GM18508 (cell line): ENCODE measurements around the gene MYT1.
"Not testable (repeated sequence)": the region's sequence is repeated elsewhere in the genome, so short reads cannot be mapped to it uniquely, and the experiment has no call there.

Source experiments
- ATAC-seq: cut with Tn5 transposase; IDR thresholded peaks from one replicate; pipeline ENCODE4 v1.9.1; 2021; ENCODE audit warnings: moderate number of reproducible peaks; ENCODE audit not compliant: insufficient read depth, unreplicated experiment

Gene MYT1

DNA sequence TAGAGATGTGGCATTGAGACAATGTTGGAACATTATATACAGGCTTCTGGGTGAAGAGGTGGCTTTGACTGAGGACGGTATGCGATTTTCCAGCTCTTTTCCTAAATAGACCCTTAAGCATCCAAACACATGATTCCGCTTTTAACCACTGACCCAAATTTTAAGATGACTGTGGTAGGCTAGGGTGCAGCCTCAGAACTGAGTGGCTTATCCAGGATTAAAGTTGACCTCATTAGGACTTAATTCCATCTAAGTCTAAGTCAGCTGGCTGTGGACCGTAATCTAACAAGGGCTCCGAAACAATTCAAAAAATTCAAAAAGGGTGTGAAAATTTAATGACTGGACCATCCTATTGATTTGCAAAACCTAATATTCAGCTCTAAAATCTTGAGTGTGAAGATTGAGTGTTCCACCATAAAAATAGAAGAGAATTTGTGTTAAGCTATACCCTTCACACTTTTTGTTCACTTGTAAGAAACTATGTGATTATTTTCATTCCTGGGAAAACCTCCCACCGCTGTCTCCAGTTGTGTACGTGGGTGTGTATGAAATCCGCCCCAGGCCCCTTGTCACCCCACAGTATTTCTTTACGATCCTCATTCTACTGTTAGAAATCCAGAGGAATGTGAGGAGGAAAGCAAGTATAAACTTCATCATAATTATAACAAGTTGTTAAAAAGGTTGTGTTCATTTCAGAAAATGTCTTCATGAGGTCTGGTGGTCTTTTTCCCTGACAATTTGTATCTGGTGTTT, 94.0 kb downstream of the MYT1 start:
- no peak for ATAC-seq

DNA sequence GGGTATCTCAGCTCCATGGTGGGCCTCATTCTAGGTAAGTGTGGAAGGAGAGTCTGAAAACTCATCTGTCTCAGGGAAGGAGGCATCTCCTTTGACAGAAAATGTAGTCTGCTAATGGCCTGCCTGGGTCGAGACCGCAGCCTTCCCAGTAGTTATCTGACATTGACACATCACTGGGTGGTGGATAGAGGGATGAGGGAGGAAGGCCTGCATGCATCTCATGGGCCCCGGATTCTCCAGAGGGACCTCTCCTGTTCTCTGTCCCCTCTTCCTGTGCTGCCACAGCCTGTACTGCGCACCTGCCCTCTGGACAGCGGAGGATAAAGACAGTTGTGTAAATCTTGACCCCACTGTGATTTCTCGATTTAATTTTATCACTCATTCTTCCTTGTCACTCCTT, 96.0 kb downstream of the MYT1 start:
- no peak for ATAC-seq

DNA sequence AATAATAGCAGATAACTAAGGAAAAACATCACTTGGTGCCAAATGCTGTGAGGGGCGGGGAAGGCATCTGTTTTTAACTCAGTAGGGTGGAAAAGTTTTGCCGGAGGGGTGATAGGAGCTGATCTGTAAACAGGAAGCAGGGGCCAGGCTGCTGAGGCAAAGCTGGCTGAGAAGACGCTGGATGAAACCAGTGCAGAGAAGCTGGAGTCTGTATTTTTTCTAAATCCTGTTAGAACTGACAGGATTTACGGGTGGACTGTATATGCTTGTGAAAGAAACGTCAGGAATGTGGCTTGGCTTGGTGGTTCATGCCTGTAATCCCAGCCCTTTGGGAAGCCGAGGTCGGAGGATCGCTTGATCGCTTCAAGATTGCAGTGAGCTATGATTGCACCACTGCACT, 96.9 kb downstream of the MYT1 start:
- ATAC-seq: no peak

DNA sequence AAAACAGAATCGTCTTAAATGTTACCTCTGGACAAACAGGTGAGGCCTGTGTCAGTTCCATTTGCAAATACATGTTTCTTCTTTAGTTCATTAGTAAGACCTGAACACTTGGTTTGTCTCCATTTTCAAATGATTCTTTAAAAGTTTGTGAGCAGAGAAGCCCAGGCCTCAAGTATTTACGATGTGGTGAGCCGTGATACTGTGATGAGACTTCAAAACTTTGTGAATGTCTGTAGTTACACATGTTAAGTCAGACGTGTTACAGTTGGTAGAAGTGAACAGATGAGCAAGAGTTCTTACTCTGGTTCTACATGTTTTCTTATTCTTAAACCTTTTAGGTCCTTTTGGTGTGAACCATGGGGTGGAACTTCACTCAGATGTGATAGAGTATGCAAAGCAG, 99.8 kb downstream of the MYT1 start:
- no peak for ATAC-seq

DNA sequence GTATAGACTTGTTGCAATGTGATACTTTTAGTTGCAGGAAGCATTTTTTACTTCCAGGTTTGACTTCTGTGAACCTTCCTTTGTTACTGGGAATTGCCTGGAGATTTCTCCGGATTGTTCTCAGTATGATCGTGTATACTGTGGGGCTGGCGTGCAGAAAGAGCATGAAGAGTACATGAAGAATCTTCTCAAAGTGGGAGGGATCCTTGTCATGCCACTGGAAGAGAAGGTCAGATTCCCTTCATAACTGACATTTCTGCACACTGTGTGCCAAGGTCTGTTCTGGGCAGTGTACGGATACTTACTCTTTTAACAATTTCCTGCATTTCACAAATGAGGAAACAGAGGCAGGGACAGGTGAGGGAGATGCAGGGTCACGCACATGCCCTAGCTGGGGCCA, 100.9 kb downstream of the MYT1 start:
- no peak for ATAC-seq

DNA sequence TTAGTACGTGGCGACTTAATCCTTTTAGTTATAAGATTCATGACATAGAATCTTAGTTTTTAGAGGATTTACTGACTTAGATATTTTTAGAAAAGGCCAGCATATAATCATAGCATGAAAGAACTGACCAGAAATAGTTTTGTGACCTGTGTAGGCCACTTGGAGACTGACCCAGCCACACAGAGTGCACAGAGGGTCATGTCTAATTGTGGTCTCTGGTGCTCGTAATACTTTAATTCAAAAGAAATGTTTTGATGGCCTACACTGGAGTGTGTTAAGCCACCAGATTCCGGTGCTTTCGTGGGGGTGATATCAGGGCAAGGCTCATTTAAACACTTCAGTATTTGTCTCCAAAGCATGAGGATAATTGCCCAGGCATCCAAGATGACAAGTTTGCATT, 102.7 kb downstream of the MYT1 start:
- no peak for ATAC-seq

DNA sequence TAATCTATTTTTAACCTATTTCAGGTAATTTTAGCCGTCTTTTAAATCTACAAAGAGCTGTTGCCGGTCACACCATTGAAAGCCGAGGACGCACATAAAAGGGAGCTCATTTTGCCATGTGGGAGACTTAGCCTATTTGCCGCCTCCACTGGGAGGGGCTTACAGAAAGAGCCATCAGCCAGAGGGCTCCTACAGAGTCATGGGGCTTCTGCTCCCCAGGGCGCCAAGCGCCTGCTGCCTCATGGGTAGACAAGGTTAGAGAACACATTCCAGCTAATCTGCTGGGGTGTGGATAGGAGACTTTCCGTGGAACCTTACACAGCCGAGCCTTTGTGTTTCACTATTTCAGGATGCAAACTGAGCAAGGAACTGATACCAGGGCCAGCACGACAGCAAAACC, 103.9 kb downstream of the MYT1 start:
- no peak for ATAC-seq

DNA sequence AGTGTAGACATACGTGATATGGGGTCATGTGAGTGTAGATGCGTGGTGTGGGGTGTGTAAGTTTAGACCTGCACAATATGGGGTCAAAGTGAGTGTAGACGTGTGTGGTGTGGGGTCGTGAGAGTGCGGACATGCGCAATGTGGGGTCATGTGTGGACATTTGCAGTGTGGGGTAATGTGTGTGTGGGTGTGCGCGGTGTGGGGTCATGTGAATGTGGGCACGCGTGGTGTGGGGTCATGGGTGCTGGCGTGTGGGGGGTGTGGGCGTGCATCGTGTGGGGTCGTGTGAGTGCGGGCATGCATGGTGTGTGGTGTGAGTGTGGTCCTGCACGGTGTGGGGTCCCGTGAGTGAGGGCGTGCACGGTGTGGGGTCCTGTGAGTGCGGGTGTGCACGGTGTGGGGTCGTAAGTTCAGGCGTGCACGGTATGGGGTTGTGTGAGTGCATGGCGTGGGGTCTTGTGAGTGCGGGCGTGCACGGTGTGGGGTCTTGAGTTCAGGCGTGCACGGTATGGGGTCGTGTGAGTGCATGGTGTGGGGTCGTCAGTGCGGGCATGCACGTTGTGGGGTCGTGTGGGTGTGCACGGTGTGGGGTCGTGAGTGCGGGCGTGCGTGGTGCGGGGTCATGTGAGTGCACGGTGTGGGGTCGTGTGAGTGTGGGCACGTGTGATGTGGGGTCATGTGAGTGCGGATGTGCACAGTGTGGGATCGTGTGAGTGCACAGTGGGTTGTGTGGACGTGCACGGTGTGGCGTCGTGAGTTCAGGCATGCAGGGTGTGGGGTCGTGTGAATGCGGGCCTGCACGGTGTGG, 105.6 kb downstream of the MYT1 start:
- ATAC-seq: no peak

DNA sequence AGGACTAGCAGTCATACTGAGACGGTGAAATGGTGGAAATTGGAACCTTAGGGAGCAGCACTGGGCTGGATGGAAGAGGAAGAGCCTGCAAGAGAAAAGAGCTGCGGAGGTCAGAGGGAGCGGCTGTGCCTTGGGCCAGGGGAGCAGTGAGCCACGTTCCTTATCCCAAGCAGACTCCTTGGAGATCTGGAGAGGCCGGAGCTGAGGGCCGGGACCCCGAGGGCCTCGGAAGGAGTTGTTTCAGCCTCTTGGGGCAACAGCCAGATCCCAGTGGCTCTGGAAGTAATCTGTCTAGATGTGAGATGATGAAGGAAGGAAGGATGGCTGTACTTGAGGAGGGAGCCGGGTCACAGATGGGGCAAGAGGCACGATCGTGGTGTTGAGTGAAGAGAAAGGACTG, 107.4 kb downstream of the MYT1 start:
- ATAC-seq: no peak

DNA sequence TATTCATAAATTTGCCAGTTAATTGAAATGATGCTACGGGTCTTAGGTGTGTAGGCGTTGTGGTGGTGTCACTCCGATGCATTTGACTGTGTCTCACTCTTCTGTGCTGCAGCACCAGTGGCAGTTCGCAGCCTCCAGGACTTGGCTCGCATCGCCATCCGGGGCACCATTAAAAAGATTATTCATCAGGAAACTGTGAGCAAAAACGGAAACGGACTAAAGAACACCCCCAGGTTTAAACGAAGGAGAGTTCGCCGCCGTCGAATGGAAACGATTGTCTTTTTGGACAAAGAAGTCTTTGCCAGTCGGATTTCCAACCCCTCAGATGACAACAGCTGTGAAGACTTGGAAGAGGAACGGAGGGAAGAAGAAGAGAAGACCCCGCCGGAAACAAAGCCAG, 108.9 kb downstream of the MYT1 start:
- no peak for ATAC-seq

DNA sequence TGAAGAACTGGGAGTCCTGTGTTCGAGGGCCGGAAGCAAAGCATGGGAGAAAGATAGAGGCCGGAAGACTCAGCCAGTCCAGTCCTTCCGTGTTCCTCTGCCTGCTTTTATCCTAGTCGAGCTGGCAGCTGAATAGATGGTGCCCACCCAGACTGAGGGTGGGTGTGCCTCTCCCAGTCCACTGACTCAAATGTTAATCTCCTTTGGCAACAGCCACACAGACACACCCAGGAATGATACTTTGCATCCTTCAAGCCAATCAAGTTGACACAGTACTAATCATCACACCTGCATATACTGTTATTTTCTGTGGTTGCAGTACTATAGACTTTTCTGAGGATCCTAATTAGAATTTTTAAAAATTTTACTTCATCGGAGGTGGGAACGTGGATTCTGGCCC, 112.6 kb downstream of the MYT1 start:
- no peak for ATAC-seq

DNA sequence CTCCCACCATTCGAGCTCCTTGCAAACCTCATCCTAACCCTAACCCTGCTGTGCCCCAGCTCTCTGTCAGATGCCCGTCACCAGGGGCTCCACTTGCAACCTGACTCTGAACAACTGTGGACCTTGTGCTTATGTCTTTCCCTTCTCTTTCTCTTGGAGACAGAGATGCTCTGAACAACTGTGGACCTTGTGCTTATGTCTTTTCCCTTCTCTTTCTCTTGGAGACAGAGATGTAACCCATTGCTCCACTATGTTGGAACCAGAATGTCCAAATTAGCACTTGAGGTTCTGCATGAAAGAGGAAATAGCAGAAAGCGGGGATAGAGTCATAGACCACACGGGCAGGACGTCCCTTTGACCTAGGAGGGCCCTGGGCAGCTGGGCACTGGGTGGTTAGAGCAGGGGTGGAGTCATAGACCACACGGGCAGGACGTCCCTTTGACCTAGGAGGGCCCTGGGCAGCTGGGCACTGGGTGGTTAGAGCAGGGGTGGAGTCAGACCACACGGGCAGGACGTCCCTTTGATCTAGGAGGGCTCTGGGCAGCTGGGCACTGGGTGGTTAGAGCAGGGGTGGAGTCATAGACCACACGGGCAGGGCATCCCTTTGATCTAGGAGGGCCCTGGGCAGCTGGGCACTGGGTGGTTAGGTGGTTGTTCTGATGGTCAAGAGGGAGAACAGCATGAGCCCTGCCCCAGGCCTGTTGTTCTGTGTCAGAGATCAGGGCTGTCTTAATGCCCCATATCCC, 113.5 kb downstream of the MYT1 start:
- no peak for ATAC-seq

DNA sequence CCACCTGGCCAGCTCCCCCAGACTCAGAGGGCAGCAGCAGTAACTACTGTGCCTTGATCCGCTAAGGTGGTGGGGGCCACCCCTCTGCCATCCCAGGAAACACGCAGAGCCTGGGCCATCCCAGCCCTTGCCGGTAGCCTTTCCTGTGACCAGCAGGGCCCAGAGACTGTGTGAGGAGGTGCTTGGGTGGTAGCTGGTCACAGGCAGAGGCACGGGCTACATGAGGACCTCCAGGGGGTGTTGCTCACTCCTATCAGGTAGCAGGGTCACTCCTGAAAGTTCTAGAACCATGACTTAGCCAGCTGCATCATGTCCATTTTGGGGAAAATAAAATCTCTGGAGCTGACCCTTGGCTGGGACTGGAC, 114.0 kb downstream of the MYT1 start:
- ATAC-seq: no peak

DNA sequence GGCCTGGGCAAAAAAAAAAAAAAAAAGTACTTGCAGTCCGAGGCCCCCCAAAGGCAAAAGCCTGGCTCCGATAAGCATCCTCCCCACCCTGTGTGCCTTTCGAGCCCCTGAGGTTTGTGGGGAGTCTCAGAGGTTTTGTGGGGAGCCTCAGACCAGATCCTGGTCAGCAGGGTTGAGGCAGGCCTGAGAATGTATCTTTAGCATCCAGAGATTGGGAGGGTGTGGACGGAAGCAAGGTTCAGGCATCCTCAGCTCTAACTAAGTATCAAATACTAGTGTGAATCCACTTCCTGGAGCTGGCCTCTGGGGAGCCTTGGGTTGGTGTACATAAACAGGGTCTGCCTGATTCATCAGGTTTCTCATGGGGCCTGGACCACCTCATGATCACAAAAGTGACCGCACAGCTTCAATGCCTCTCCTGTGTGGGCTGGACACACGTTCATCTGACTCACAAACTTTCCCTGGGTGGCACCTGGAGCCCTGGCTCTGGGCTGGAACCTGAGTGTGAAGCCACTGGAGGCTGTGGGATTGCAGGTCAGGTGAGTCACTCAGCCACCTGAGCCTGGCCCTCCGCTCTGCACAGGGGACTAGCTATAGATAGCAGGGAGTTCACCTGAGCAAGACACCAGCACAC, 115.7 kb downstream of the MYT1 start:
- ATAC-seq: no peak

DNA sequence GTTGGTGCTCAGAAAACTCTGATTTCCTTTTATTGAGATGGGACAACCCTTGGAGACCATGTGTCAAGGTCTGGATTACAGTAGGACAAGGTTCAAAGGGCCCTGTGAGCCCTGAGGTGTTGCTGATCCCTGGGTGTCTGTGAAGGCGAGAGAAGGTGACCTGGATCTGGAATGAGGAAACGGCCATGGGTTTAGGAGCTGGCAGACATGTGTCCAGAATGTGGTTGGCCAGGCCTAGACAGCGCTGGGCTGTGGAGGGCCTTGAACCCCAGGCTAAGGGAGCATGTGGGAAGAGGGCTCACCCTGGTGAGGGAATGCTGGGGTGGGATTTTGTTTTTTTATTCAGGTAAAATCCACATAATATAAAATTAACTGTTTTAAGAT, 116.2 kb downstream of the MYT1 start:
- no peak for ATAC-seq

DNA sequence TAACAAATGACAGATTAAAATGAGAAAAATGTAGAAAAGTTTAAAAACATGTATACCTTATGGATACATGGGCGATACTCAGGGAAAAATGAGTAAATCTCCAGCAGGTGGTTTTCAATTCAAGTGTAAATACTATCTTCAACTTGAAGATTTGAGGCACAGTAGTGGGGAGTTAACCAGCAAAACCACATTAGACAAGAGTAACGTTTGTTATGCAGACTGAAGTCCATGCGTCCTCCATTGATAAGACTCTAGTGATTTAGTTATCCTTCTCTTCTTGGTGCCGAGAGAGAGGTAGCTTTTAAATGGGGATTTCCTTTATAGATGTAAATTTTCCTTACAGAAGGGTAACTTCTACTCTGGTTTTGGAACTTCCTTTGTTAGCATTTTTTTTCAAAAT, 119.4 kb downstream of the MYT1 start:
- ATAC-seq: no peak

DNA sequence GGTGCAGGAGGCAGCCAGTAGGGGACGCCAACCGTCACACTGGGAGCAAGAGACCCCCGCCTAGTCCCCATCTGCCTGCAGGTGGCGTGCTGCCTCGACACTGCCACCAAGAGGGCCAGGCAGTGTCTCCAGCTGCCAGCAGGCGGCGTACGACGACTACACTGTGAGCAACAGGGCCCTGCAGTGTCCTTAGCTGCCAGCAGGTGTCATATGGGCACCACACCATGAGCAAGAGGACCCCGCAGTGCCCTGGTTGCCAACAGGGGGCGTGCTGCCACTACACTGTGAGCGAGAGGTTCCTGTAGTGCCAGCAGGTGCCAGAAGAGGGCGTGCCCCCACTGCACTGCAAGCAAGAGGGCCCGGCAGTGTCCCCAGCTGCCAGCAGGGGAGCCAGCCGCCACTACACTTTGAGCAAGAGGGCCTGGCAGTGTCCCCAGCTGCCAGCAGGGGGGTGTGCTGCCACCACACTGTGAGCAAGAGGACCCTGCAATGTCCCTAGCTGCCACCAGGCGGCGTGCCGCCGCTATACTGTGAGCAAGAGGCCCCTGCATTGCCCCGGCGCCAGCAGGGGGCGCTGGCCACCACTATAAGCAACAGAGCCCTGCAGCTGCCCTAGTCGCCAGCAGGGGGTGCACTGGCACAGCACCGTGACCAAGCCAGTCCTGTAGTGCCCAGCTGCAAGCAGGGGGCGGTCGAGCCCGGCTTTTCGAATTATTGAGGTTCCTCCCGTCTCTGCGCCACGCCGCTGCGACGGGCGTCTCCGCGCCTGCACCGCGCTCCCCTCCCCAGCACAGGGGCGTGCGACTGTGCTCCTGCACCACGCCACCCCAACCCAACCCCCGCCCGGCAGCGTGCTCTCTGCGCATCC, 121.6 kb downstream of the MYT1 start:
- peak; percentile 76 for ATAC-seq

DNA sequence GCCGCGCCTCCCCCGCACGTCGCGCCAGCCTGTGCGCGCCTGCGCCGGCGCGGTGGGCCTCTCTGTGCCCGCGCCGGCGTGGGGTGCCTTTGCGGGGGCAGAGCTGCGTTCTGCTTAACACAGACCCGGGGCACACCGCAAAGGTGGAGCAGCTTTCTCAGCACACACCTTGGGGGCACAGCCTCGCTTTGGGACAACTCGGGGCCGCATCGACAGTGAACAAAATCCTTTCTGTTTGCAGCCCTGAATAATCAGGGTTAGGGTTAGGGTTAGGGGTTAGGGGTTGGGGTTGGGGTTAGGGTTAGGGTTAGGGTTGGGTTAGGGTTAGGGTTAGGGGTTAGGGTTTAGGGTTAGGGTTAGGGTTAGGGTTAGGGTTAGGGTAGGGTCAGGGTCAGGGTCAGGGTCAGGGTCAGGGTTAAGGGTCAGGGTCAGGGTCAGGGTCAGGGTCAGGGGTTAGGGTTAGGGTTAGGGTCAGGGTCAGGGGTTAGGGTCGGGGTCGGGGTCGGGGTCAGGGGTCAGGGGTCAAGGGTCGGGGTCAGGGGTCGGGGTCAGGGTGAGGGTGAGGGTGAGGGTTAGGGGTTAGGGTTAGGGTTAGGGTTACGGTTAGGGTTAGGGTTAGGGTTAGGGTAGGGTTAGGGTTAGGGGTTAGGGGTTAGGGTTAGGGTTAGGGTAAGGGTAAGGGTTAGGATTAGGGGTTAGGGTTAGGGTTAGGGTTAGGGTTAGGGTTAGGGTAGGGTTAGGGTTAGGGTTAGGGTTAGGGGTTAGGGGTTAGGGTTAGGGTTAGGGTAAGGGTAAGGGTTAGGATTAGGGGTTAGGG, 122.4 kb downstream of the MYT1 start:
- not testable (repeated sequence) for ATAC-seq

DNA sequence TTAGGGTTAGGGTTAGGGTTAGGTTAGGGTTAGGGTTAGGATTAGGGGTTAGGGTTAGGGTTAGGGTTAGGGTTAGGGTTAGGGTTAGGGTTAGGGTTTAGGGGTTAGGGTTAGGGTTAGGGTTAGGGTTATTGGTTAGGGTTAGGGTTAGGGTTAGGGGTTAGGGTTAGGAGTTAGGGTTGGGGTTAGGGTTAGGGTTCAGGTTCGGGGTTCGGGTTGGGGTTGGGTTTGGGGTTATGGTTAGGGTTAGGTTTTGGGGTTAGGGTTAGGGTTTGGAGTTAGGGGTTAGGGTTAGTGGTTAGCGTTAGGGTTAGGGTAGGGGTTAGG, 123.0 kb downstream of the MYT1 start:
- not testable (repeated sequence) for ATAC-seq
